Endothelial cell of umbilical vein (primary cell): ENCODE measurements around the gene RAB3GAP1. TPM values are rescaled to one million over a fixed set of nuclear protein-coding genes. Genes with fewer than 3 reads are reported as not detected.

ENCODE experiments used
- BruUV-seq: library from RNA; stranded (reverse); fragments of 400-500 nt; replicated peaks from 2 replicates; lab custom pipeline; 2021; lab: Mats Ljungman, UMichigan
- CTCF ChIA-PET: fragments of 300-600, 350-600 bp; sonication (Branson Sonifier 250); formaldehyde crosslinking; loops from one replicate; lab custom pipeline; 2021; ENCODE audit warnings: antibody characterized with exemption, inconsistent platforms; lab: Charles Lee
- POLR2A ChIA-PET: fragments of 300-600, 350-600 bp; sonication (Branson Sonifier 250); formaldehyde crosslinking; loops from one replicate; lab custom pipeline; 2021; ENCODE audit warnings: antibody characterized with exemption, inconsistent platforms; lab: Charles Lee
- DNase-seq: peaks from one replicate; pipeline ENCODE4 v3.0.0-alpha.2; 2011; ENCODE audit warnings: low read depth, low spot score
- FAIRE-seq: peaks from 2 replicates; lab custom pipeline; 2011; peaks lifted over from hg19 to GRCh38; lab: Jason Lieb, UNC
- H2AFZ ChIP-seq: 2 replicates; pipeline ENCODE4 v1.6.0; 2012; ENCODE audit warnings: low read depth, low read length, control low read depth, inconsistent platforms
- H3K27ac ChIP-seq: 2 replicates; pipeline ENCODE4 v1.5.1; 2011; ENCODE audit warnings: low read depth, mild to moderate bottlenecking, control low read depth, low read length, moderate library complexity; ENCODE audit not compliant: insufficient read depth
- H3K27me3 ChIP-seq, 2 experiments: 2 replicates each; pipeline versions ENCODE4 v1.6.0 to v1.6.1; 2011; ENCODE audit warnings: low read length in 2 of 2, mixed read lengths in 1 of 2; ENCODE audit not compliant: control insufficient read depth in 2 of 2, insufficient read depth in 2 of 2
- H3K36me3 ChIP-seq, 2 experiments: 2 replicates in 1 of 2; 3 replicates in 1 of 2; pipeline ENCODE4 v1.5.1; 2011; ENCODE audit warnings: low read length in 2 of 2, mild to moderate bottlenecking in 1 of 2, moderate library complexity in 1 of 2; ENCODE audit not compliant: control insufficient read depth in 2 of 2, insufficient read depth in 2 of 2; ENCODE audit errors: extremely low read depth in 1 of 2
- H3K4me1 ChIP-seq: 3 replicates; pipeline ENCODE4 v1.5.1; 2011; ENCODE audit warnings: mild to moderate bottlenecking, low read length; ENCODE audit not compliant: control insufficient read depth, insufficient read depth; ENCODE audit errors: extremely low read depth
- H3K4me2 ChIP-seq: 2 replicates; pipeline ENCODE4 v1.6.1; 2011; ENCODE audit warnings: low read length, control low read depth, mixed read lengths; ENCODE audit not compliant: insufficient read depth
- H3K4me3 ChIP-seq, 3 experiments: fragments of 200-600 bp in 1 of 3; sonication (generic), shearing (Covaris generic) in 1 of 3; replicated peaks in 1 of 3; 2 replicates each; pipeline ENCODE4 v1.5.1; 2011 to 2016; ENCODE audit warnings: control low read depth in 3 of 3, low read length in 3 of 3, mild to moderate bottlenecking in 2 of 3, inconsistent platforms in 1 of 3, low read depth in 1 of 3, moderate library complexity in 1 of 3; ENCODE audit not compliant: insufficient read depth in 1 of 3
- H3K79me2 ChIP-seq: 2 replicates; pipeline ENCODE4 v1.6.0; 2012; ENCODE audit warnings: low read length, inconsistent platforms; ENCODE audit not compliant: control insufficient read depth, insufficient read depth
- H3K9ac ChIP-seq: replicated peaks from 2 replicates; pipeline ENCODE3; 2011; ENCODE audit warnings: low read length, control low read depth; ENCODE audit not compliant: insufficient read depth; ENCODE audit errors: extremely low read depth
- H3K9me1 ChIP-seq: replicated peaks from 3 replicates; pipeline ENCODE4 v1.6.0; 2011; ENCODE audit warnings: mild to moderate bottlenecking, low read length; ENCODE audit not compliant: control insufficient read depth, insufficient read depth; ENCODE audit errors: extremely low read depth
- H3K9me3 ChIP-seq: replicated peaks from 2 replicates; pipeline ENCODE4 v1.5.1; 2012; ENCODE audit warnings: low read length, inconsistent platforms; ENCODE audit not compliant: control insufficient read depth, insufficient read depth
- H4K20me1 ChIP-seq: replicated peaks from 2 replicates; pipeline ENCODE3; 2011; ENCODE audit warnings: mild to moderate bottlenecking, low read length; ENCODE audit not compliant: control insufficient read depth, insufficient read depth; ENCODE audit errors: extremely low read depth
- CTCF ChIP-seq, 2 donors: IDR thresholded peaks; 1 replicate in 1 of 2; 2 replicates in 1 of 2; pipeline ENCODE4 v1.5.1; 2011; ENCODE audit warnings: low read length in 2 of 2, mild to moderate bottlenecking in 2 of 2, moderate library complexity in 2 of 2, control low read depth in 1 of 2, inconsistent platforms in 1 of 2, low read depth in 1 of 2; ENCODE audit not compliant: insufficient read depth in 1 of 2; ENCODE audit errors: extremely low read depth in 1 of 2
- EZH2 ChIP-seq: IDR thresholded peaks from 2 replicates; pipeline ENCODE4 v1.6.1; 2012; ENCODE audit warnings: borderline replicate concordance, low read depth, mild to moderate bottlenecking, moderate library complexity, low read length, inconsistent platforms; ENCODE audit not compliant: severe bottlenecking
- FOS ChIP-seq: IDR thresholded peaks from 2 replicates; pipeline ENCODE4 v1.6.1; 2011; ENCODE audit warnings: mild to moderate bottlenecking, low read length, moderate library complexity, borderline replicate concordance; ENCODE audit not compliant: insufficient read depth
- JUN ChIP-seq: IDR thresholded peaks from 2 replicates; pipeline ENCODE4 v1.6.1; 2011; ENCODE audit warnings: borderline replicate concordance, low read depth; ENCODE audit not compliant: insufficient read length, insufficient read depth
- MAX ChIP-seq: IDR thresholded peaks from 2 replicates; pipeline ENCODE4 v1.6.1; 2011; ENCODE audit not compliant: insufficient read depth, insufficient read length
- MYC ChIP-seq: IDR thresholded peaks from one replicate; pipeline ENCODE4 v1.6.1; 2011; ENCODE audit warnings: mild to moderate bottlenecking, low read depth, low read length
- POLR2AphosphoS5 ChIP-seq: IDR thresholded peaks from 2 replicates; pipeline ENCODE4 v1.6.1; 2012; ENCODE audit warnings: low read depth, mild to moderate bottlenecking, control low read depth, low read length, moderate library complexity; ENCODE audit not compliant: insufficient read depth
- dilution Hi-C: fragments of 300-500 bp; cut with MboI; formaldehyde crosslinking; loops from one replicate; pipeline ENCODE4 v1.15.0; 2019; ENCODE audit warnings: low sequenced_read_pairs; ENCODE audit not compliant: extremely low pct_ligation_motif_present
- intact Hi-C: fragments of 100-400 bp; cut with micrococcal nuclease; formaldehyde crosslinking; loops from one replicate; pipeline ENCODE4 v1.10.0; 2022
- polyA plus RNA-seq, 4 experiments: library from polyadenylated mRNA; depleted of rRNA in 3 of 4; stranded (reverse) in 3 of 4; unstranded in 1 of 4; fragments of >200 nt; gene quantifications; 2 replicates each; pipeline versions ENCODE4 v1.2.1 to v1.2.3, GENCODE V29; 2011 to 2012; ENCODE audit warnings: missing spikeins in 1 of 4
- total RNA-seq: library from RNA; stranded (reverse); gene quantifications from 2 replicates; pipeline ENCODE4 v1.2.3, GENCODE V29; 2021

Gene RAB3GAP1
- total and polyA plus RNA-seq, 2 donors (not counting 3 experiments of a cell fraction or from before 2014, with no cell fraction given) = 14.9 to 39.5 TPM

- no peaks in the 10 kb centered on the region for H3K36me3 ChIP-seq
- no TSS peak for BruUV-seq
- intact Hi-C loops = no loop called here
- H3K9me3 ChIP-seq = no peaks in the 10 kb centered on the region
- H2AFZ ChIP-seq = no peak overlapping the region
- no peak overlapping the region for H3K4me2 ChIP-seq
- CTCF ChIA-PET = interaction anchor here (0.9 to 1.2 kb wide), 2 partner anchors 11 to 502 kb away, joined by 3 to 4 read pairs; no protein-coding TSS in a partner anchor
- TF ChIP-seq JUN (no peak), MAX (no peak), EZH2 (no peak), FOS (no peak)
- H3K9me1 ChIP-seq = no peaks in the 10 kb centered on the region
- H3K27me3 ChIP-seq = no peaks in the 10 kb centered on the region
- dilution Hi-C loops = no loop called here
- H3K9ac ChIP-seq = no peak overlapping the region
- H4K20me1 ChIP-seq = no peaks in the 10 kb centered on the region
- H3K79me2 ChIP-seq = no peaks in the 10 kb centered on the region
- DNase-seq = no peak
- no peak overlapping the region for H3K4me3 ChIP-seq
- no peak for FAIRE-seq
- POLR2A ChIA-PET = no interaction called here
- no peak overlapping the region for H3K27ac ChIP-seq
- no peaks in the 10 kb centered on the region for H3K4me1 ChIP-seq
Measured at GRCh38 chr2:135208016-135208415, 155.9 kb downstream of the RAB3GAP1 start.

GRCh38 chr2:135212757-135213156 is 160.7 kb downstream of the RAB3GAP1 start:
- BruUV-seq = no TSS peak
- Histone ChIP-seq H3K9me1 (no peaks in the 10 kb centered on the region), H3K27ac (no peak overlapping the region), H3K9me3 (no peaks in the 10 kb centered on the region), H2AFZ (no peak overlapping the region), H3K9ac (no peak overlapping the region), H3K36me3 (no peaks in the 10 kb centered on the region), H3K79me2 (no peaks in the 10 kb centered on the region), H4K20me1 (no peaks in the 10 kb centered on the region), H3K4me1 (no peaks in the 10 kb centered on the region), H3K27me3 (no peaks in the 10 kb centered on the region), H3K4me2 (no peak overlapping the region), H3K4me3 (no peak overlapping the region)
- ChIA-PET POLR2A (no interaction called here), CTCF (interaction anchor here (1.5 kb wide), 1 partner anchor 13 kb away, joined by 4 read pairs; no protein-coding TSS in a partner anchor)
- dilution Hi-C loops = no loop called here
- TF ChIP-seq CTCF (IDR thresholded peaks at IDR 0.05; ENCODE audit: extremely low read depth in 1 of 2, insufficient read depth in 1 of 2, low read depth in 1 of 2, low read length in 2 of 2) (no peak), MYC (no peak), POLR2AphosphoS5 (no peak)
- DNase-seq = no peak
- no peak for FAIRE-seq
- intact Hi-C loops = no loop called here
